Activated T-cell treated with anti-CD3 and anti-CD28 coated beads for 24 hours (primary cell): Measurements from ENCODE around the gene MBD1.
"Not testable (repeated sequence)": the region's sequence is repeated elsewhere in the genome, so short reads cannot be mapped to it uniquely, and the experiment has no call there.

Experiments
- DNase-seq: peaks from one replicate; pipeline ENCODE4 v3.0.0-alpha.2; 2020; ENCODE audit warnings: low read depth

The MBD1 gene

DNA sequence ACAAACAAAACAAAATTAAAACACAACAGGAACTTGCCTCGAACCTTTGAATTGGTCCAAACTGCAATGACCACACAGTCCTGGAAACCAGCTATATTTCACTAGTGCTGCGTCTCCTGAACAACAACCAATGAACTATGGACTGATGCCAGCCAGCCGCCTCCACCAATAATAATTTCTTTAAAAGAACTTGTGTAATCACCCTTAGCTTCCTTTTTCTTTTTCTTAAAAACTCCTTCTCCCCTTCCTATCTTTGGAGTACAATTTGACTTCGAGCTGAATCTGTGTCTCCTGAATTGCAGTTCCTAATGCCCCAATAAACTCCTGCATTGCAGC lies 7.8 kb upstream of the MBD1 start:
- DNase-seq: no peak

DNA sequence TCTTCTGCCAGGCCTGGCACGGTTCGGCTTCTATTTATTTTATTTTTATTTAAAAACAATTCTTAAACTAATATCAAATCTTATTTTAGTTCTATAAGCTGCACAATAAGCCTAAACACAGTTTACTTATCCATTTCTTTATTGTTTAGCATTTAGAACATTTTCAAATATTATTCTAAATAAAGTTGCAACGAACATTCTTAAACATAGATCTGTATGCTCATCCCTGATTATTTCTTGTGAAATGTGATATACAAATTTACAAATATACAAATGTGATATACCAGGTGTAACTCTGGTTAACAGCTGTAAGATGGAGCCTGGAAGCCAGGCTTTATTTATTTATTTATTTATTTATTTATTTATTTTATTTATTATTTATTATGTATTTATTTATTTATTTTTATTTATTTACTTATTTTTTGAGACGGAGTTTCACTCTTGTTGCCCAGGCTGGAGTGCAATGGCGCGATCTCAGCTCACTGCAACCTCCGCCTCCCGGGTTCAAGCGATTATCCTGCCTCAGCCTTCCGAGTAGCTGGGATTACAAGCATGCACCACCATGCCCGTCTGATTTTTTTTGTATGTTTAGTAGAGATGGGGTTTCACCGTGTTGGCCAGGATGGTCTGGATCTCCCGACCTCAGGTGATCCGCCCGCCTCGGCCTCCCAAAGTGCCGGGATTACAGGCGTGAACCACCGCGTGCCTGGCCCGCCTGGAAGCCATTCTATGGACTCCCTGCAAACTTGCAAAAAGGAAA lies 7.2 kb upstream of the MBD1 start:
- not testable (repeated sequence) for DNase-seq

DNA sequence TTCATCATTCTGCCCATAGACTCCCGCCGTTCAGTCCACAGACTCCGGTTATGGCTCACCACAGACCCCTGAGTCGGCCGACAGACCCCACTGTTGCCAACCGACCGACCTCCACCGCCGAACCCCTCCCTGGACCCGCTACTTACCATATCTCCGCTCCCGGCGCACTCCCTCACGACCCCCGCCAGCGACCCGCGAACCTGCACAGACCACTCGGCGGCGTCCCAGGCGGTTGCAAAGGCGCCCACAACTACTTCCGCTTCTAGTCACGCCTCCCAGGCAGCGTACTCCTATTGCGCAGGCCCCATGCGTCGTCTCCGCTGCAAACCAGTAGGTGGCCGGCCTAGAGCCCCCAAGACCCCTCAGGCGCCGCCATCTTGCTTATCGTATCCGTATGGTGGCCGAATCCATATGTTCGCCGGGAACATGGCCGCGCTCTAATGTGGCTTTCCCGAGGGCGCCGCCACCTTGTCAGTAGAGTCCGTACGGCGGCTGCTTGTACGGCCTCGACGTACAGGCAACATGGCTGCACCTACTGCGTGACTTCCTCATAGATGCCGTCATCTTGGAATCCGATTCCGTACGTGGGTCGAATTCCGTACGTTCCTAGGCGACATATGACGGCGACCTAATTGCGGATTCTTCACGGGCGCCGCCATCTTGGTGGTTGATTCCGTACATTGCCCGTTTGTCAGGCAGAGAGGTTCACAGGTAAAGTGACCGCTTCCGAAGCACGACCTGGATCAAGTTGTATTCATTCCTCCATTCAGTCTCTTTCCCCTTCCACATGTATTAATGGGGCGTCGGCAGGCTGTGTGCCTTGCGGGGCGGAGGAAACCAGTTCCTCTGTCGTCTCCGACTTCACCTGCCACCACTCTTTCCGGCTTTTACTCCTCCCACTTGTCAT lies 6.4 kb upstream of the MBD1 start, which contains the start of gene CXXC1:
TSS of gene CXXC1 (minus strand) at position 252 of the 907 bp plus-strand sequence. CDS start at position 149, 103 bp downstream.
- peak; percentile 97 for DNase-seq

DNA sequence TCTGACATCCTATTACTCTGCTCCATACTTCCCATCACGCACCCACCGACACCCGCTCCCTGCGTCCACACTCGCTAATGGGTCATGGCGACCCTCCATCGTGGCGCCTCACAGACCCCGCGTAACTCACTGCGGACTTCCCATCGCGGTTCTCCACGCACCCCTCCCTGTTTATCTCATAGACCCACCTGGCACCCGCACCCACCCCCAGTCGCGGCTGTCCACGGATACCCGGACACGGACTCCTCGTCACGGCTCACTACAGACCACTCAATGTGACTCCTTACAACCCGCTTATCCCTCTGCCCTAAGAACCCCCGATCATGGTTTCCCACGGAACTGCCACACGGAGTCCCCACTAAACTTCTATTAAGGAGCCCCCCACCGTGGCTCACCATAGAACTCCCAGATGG lies 5.7 kb upstream of the MBD1 start:
- no peak for DNase-seq

DNA sequence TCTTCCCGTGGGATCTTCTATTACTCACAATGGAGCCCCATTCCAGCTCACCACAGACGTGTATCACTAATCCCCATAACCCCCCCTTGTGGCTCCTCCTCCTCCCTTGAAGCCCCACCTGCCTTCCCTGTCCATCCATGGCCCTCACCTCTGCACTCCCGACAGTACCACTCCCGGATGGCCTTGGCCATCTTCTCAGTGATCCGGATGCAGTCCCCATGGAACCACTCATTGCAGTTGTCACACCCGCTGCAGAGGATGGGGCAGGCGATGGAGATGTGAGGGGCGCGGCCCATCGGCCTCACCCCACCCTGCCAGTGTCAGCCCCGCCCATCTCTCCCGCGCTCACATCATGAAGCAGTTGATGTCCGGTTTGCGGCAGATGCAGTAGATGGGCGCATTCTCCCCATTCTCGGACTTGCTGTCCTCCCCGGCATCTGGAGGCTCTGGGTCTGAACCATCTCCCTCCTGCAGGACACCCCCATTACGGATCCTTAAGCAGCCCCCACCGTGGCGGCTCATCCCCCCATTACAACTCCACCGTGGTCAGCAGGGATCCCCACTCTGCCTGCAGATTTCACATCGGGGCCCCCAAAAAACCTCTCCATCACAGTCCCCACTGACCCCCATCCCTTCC lies 5.2 kb upstream of the MBD1 start:
- no peak for DNase-seq

DNA sequence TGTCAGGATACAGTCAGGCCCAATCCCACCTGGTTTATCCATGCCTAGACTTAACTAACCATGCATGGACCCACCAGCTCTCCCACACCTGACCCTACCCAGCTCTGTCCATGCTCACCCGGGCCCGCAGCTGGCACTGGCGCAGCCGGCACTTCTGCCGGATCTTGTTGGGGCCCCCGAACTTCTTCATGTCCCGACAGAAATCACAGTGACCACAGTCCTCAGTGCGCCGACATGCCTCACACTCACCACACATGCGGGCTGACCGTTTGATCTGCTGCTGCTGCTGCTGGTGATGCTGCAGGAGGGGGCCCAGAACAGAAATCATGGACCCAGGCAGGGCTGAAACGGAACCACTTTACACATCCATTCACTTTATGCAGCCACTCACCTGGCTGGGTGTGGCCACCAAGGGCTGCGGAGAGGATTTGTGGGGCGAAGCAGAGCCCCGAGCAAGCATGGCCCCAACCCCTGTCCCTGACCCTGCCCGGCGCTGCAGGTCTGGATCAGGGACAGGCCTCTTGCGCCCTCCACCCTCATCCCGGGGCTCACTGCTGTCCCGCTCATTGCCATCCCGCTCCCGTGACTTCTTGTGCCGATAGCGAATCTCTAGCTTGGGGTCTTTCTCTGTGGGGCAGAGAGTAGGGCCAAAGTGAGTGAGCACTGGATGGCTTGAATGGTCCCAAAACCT lies 4.5 kb upstream of the MBD1 start:
- no peak for DNase-seq

DNA sequence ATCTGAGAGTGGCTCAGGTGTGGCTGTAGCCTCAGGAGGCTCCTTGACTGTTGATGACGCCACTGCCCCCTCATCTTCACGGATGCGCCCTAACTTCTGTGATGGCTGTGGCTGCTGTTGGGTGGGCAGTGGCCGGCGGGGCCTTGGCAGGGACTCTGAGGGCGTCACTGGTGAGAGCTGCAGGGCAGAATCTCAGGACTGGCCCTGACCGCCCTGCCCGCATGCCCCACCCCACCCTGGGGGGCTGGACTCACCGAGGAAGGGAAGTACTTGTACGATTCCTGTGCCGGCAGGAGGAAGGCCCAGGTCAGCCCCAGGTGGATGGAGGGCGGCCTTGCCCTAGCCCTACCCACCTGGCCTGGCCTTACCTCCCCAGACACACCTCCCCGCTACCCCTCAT lies 3.7 kb upstream of the MBD1 start:
- no peak for DNase-seq

DNA sequence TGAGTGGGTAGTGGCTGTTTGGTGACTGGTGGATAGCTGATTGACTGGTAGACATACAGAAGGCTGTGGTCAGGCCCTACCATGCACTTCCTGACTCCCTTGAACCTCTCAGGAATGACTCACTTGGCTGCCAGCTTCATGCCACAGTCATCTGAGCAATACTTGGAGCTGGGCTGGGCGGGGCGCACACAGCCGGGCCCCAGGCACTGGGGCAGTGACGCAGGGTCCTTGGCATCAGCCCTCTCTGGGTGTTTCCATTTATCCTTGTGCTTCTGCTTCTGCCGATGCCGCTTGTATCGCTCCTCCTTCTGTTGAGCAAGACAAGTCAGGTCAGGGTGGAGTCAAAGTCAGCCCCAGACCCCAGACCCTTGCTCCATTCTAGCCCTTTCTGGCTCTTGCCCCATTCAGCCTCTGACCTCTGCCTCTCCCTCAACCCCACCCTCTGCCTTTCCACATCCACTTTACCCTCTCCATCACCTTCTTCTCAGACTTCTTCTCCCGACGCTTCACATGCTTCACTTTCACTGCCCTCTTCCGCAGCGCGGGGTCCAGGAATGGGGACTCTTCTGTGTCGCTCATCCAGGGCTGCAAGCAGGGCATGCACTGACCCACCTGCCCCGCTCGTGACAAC lies 3.0 kb upstream of the MBD1 start:
- DNase-seq: no peak

DNA sequence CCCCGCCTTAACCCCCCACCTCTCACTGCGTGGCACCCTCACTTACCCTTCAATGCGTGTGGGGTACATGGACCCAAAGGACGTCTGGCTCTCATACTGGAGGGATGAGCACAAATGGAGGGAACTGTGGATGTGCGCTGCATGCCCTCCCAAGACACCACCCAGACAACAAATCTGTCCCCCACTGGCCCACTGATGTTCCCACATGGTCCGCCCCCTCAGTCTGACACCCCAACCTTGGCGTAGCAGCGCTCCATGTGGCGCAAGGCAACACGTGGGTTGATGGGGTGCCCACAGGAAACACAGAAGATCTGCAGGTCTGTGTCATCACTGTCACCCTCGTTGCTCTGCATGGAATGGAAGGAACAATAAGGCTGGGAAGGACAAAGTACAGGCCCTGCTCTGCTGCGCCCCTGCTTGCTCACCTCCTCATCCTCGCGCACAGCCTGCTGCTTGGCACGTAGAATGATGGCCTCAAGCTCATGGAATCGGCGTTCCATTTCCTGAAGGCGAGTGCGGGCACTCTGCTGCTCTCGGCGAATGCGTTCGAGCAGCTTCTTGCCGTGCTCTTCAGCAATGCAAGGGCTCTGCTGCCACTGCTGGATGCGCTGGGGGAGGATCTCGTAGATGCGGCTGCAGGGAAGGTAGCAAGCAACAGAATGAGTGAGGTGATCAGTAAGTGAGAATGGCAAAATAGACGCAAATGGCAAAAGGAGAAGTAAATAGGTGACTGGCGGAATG lies 2.3 kb upstream of the MBD1 start:
- DNase-seq: no peak

DNA sequence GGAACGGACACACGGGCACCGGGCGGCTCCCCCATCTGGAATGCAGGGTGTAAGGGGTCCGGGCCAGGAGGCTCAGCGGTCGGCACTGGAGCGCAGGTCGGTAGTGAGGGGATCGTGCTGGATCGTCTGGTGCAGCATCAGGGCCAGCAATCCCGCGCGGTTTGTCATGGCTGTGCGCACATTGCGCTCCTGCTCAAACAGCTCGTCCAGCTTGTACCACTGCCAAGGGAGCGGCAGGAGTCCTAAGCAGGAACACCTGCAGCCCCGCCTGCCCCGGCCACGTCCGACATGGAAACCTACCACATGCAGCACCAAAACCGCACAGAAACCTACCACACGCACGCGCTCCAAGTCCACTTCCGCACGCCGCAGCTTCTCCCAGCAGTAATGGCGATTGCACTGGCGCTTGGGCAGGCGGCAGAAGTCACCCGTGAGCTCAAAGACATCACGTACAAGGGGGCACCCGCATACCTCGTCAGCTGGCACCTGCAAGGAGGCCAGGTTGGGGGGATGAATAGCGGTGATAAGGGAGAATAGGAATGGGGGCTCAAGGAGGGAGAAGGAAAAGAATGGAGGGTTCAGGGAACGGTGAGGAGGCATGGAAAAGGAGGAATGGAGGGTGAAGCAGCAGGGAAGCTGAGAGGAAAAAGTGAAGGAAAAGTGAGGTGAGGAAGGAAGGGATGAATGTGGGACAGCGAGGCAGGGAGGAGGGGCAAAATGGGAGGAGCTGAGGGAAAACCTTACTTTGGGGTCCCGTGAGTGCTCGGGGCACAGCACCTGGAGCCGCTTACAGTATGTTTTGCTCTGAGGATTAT lies 1.4 kb upstream of the MBD1 start:
- no peak for DNase-seq

DNA sequence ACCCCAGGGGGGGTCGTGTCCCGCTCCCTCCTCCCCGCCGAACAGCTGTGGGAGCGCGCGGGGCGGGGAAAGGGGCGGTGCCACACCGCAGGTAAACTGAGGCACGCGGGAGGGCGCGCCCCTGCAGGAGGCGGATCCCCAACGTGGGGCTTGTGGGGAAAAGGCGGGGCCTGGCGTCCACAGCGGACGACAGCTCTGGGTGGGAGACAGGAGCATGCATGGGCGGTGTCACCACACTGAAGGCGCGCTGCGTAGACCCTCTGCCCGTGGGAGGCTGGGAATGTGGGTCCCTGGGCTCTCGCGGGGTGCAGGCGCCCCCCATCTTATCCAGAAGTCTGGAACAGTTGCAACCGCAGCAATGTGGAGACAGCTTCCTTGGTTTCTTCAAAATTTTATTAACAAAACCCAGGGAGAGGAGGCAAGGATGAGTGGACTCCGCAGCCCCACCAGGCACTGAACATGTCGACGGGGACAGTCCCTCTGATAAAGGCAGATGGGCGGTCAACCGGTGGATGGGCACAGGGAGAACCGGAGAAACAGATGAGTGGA lies 723 bp upstream of the MBD1 start:
- DNase-seq: no peak

DNA sequence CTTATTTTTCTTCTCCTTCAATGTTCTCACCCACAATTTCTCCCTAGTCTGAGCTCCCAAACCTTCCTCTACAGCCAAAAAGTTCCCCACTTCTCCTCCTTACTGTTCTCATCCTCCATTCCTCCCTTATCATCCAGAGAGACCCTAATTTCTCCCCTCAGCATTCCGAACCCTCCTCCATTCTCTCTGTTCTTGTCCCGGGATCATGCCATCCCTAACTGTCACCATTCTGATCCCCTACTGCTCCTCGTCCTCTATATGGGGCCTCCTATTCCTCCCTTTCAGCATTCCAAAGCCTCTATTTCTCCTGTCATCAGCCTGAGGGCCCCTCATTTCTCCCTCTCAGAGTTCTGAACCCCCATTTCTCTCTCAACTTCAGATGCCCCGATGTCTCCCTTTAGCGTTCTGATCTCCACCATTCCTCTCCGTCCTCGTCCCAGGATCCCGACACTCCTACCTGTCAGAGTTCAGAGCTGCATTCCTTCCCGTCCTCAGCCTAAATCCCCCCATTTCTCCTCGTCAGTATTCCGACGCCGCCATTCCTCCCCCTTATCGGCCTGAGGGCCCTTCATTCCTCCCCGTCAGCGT lies 522 bp downstream of the MBD1 start:
- no peak for DNase-seq

DNA sequence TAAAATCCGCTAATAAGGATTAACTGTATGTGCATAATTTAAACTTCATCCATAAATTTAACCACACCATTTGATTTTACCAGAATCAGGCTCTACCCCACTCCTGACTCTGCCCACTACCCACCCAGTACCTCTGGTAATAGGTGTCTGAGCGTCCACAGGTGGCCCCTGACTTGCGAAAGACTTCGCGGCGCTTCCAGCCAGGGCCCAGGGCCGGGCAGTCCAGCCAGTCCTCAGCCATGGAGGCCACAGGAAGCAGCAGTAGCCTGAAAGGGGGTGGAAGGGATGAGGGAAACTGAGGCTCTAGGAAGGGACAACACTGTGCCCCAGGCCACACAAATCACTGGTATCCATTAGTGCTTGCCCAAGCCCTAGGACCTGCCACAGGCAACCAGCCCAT lies 1.6 kb downstream of the MBD1 start:
- DNase-seq: no peak

DNA sequence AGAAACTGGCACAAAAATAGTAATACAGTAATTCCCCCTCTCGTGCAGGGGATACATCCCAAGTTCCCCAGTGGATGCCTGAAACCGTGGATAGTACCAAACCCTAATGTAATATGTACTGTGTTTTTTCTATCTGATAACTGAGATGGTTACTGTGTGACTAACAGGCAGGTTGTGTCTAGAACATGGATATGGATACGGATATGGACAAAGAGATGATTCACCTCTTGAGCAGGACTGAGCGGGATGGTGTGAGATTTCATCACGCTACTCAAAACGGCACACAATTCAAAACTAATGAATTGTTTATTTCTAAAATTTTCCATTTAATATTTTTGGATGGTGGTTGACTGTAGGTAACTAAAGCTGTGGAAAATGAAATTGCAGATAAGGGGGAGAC lies 3.4 kb downstream of the MBD1 start:
- no peak for DNase-seq

DNA sequence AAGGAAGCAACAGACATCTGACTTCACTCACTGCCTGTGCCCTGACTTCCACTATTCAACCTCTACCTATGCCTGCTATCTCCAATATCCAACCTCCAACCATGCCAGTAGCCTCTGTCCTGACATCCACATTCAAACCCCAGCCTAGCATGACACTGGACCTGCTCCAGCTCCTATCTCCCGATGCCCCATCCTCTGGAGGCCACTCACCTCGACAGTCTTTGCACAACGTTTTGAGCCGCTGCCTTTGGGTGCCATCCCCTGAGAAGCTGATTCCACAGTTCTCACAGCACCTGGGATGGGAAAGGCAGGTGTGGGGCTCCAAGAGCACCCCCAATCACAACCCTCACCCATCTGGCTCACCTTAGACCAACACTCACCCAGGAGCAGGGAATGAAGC lies 4.9 kb downstream of the MBD1 start:
- DNase-seq: no peak

DNA sequence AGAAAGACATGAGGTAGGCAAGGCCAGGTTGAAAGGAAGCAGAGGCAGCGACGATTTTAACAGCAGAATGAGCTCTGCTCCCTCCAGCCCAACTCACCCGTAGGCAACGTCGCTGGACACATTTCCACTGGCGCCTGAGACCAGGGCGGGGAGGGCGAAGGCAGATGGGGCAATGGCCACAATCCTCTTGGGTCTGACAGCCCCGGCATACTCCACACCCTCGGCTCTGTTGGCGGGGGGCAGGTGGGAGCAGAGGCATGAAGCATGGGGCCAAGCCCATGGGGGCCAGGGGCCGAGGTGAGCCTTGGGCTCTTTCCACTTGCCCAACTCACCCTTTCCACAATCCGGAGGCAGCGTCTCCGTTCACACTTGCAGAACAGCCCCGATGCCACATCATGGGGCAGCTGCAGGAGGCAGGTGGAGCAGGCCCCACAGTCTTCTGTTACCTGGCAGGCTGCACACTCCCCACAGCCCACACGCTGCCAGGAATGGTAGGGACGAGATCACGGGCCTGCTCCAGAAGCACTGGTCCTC lies 5.8 kb downstream of the MBD1 start:
- DNase-seq: no peak

DNA sequence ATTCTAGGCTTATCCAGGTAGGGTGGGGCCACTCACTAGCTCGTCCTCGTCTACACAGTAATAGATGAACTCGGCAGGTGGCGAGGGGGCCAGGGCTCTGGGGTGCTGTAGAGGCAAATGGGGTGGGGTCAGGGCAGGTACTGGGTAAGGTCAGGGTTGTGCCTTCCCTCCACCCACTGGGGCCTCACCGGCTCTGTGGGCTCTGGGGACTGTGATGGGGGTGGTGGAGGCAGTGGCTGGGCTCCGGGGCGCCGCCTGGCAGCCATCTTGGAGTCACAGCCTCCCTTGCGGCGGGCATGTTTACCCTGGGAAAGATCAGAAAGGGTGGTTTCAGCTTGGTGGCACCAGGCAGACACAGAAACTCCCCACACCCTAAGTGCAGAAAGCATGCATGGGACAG lies 6.4 kb downstream of the MBD1 start:
- DNase-seq: no peak

DNA sequence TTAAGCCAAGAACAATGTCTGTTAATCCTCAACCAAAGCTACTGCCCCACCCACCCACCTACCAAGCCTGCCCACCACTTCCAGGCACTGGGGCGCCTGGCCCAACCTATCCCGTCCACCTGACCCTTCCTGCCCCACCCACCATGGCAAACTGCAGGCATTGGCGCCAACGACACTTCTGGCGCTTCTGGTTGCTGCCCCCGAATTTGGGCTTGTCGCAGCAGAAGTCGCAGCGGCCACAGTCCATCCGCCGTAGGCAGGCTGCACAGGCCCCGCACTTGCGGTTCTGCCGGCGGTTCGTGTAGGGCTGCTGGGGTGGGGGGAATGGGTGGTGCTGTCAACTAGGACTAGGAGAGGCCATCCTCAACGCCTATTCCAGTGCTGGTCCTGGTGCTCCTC lies 7.3 kb downstream of the MBD1 start:
- no peak for DNase-seq
